Measurements from ENCODE around the gene KCNIP1. TPM values are rescaled to one million over a fixed set of nuclear protein-coding genes. Genes with fewer than 3 reads are reported as not detected.
A peak's percentile ranks its signal among the peaks of the same experiment; 100 is the strongest.

KCNIP1 gene
- not detected in 3 replicates for polyA plus RNA-seq
- polyA plus RNA-seq (2011; ENCODE audit: low read depth) = not detected
- polyA plus RNA-seq (2011; cell fraction: cytosol; rRNA removed) = not detected in 2 replicates
- polyA plus RNA-seq (2011; cell fraction: nucleus; rRNA removed) = not detected in 2 replicates
- not detected in 2 replicates for polyA plus RNA-seq (2012; ENCODE audit: low replicate concordance)
- not detected in 3 replicates for polyA minus RNA-seq
- not detected for polyA minus RNA-seq (2011; cell fraction: cytosol; rRNA and poly(A)+ RNA removed)
- not detected in 2 replicates for polyA minus RNA-seq (2011; cell fraction: nucleus; rRNA and poly(A)+ RNA removed)

DNA sequence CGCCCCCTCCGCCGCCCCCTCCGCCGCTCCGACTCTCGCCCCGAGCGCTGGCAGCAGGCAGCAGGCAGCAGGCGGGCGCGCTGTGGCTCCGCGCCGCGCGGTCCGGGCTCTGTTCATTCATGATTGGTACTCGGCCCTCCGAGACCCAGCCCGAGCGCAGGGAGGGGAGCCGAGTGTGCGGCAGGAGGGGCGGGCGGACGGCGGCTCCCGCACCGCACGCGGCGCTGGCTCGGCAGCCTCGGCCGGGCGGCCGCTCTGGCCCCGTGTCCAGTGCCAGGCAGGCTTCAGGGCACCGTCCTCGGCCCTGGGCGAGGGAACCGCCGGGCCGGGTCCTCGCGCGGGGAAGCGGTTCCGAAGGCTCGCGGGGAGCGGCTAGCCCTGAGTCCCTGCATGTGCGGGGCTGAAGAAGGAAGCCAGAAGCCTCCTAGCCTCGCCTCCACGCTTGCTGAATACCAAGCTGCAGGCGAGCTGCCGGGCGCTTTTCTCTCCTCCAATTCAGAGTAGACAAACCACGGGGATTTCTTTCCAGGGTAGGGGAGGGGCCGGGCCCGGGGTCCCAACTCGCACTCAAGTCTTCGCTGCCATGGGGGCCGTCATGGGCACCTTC is at the start of gene KCNIP1:
KCNIP1 (plus strand) TSS at position 31 of the 607 bp plus-strand sequence.
- TF ChIP-seq, protein P1, sequence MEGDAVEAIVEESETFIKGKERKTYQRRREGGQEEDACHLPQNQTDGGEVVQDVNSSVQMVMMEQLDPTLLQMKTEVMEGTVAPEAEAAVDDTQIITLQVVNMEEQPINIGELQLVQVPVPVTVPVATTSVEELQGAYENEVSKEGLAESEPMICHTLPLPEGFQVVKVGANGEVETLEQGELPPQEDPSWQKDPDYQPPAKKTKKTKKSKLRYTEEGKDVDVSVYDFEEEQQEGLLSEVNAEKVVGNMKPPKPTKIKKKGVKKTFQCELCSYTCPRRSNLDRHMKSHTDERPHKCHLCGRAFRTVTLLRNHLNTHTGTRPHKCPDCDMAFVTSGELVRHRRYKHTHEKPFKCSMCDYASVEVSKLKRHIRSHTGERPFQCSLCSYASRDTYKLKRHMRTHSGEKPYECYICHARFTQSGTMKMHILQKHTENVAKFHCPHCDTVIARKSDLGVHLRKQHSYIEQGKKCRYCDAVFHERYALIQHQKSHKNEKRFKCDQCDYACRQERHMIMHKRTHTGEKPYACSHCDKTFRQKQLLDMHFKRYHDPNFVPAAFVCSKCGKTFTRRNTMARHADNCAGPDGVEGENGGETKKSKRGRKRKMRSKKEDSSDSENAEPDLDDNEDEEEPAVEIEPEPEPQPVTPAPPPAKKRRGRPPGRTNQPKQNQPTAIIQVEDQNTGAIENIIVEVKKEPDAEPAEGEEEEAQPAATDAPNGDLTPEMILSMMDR (optimal IDR thresholded peaks at IDR 0.05 in 1 of 3, IDR thresholded peaks at IDR 0.05 in 1 of 3, conservative IDR thresholded peaks at IDR 0.05 in 1 of 3; ENCODE audit: extremely low read depth in 1 of 3, insufficient read depth in 2 of 3, low read length in 3 of 3) = no peak
- TF ChIP-seq EZH2 (IDR thresholded peaks at IDR 0.05; ENCODE audit: low read length) = no peak
- peaks cover 36% of the 10 kb centered on the region for H3K27me3 ChIP-seq (ENCODE audit: control insufficient read depth, extremely low read depth, insufficient read depth, low read length)
- DNase-seq (ENCODE audit: low read depth, low spot score) (no peak), FAIRE-seq (no peak)
- dilution Hi-C loops (cut with MboI; ENCODE audit: extremely low pct_ligation_motif_present, low sequenced_read_pairs) = no loop called here
- H3K9me3 ChIP-seq (ENCODE audit: control insufficient read depth, low read depth, low read length) = peaks cover 4% of the 10 kb centered on the region
- peak within 1 kb of the TSS; percentile 63 for H3K4me2 ChIP-seq (ENCODE audit: control insufficient read depth, extremely low read depth, insufficient read depth, low read depth, low read length)
- no peak within 1 kb of the TSS for H3K9ac ChIP-seq (ENCODE audit: control insufficient read depth, extremely low read depth, insufficient read depth, low read length)
- no peak within 1 kb of the TSS for H3K27ac ChIP-seq (ENCODE audit: control insufficient read depth, insufficient read depth, low read length)
- no peaks in the 10 kb centered on the region for H3K36me3 ChIP-seq (ENCODE audit: control insufficient read depth in 2 of 2, extremely low read depth in 1 of 2, insufficient read depth in 2 of 2, low read length in 2 of 2)
- peak within 1 kb of the TSS in 1 of 3 experiments; percentile 44 for H3K4me3 ChIP-seq (ENCODE audit: control insufficient read depth in 2 of 3, extremely low read depth in 1 of 3, insufficient read depth in 2 of 3, low read depth in 1 of 3, low read length in 3 of 3)
- H2AFZ ChIP-seq (ENCODE audit: control insufficient read depth, low read length) = no peak within 1 kb of the TSS
- H3K9me1 ChIP-seq (ENCODE audit: control insufficient read depth, extremely low read depth, insufficient read depth, low read length) = no peaks in the 10 kb centered on the region
- no peaks in the 10 kb centered on the region for H3K79me2 ChIP-seq (ENCODE audit: control insufficient read depth, insufficient read depth, low read length)
- no peaks in the 10 kb centered on the region for H4K20me1 ChIP-seq (ENCODE audit: control insufficient read depth, extremely low read depth, insufficient read depth, low read length)
- peaks cover 9% of the 10 kb centered on the region for H3K4me1 ChIP-seq (ENCODE audit: control insufficient read depth, extremely low read depth, insufficient read depth, low read length)

- H3K27ac ChIP-seq (ENCODE audit: control insufficient read depth, insufficient read depth, low read length) = no peak overlapping the region
- no peak for TF ChIP-seq EZH2 (IDR thresholded peaks at IDR 0.05; ENCODE audit: low read length)
- TF ChIP-seq, protein P1 (optimal IDR thresholded peaks at IDR 0.05 in 1 of 3, IDR thresholded peaks at IDR 0.05 in 1 of 3, conservative IDR thresholded peaks at IDR 0.05 in 1 of 3; ENCODE audit: extremely low read depth in 1 of 3, insufficient read depth in 2 of 3, low read length in 3 of 3) = no peak
- no peak overlapping the region for H3K4me3 ChIP-seq (ENCODE audit: control insufficient read depth in 2 of 3, extremely low read depth in 1 of 3, insufficient read depth in 2 of 3, low read depth in 1 of 3, low read length in 3 of 3)
- FAIRE-seq = no peak
- no peaks in the 10 kb centered on the region for H4K20me1 ChIP-seq (ENCODE audit: control insufficient read depth, extremely low read depth, insufficient read depth, low read length)
- DNase-seq (ENCODE audit: low read depth, low spot score) = no peak
- dilution Hi-C loops (cut with MboI; ENCODE audit: extremely low pct_ligation_motif_present, low sequenced_read_pairs) = no loop called here
- H2AFZ ChIP-seq (ENCODE audit: control insufficient read depth, low read length) = no peak overlapping the region
- H3K9ac ChIP-seq (ENCODE audit: control insufficient read depth, extremely low read depth, insufficient read depth, low read length) = no peak overlapping the region
- no peaks in the 10 kb centered on the region for H3K27me3 ChIP-seq (ENCODE audit: control insufficient read depth, extremely low read depth, insufficient read depth, low read length)
- no peak overlapping the region for H3K4me2 ChIP-seq (ENCODE audit: control insufficient read depth, extremely low read depth, insufficient read depth, low read depth, low read length)
- H3K36me3 ChIP-seq (ENCODE audit: control insufficient read depth in 2 of 2, extremely low read depth in 1 of 2, insufficient read depth in 2 of 2, low read length in 2 of 2) = no peaks in the 10 kb centered on the region
- H3K4me1 ChIP-seq (ENCODE audit: control insufficient read depth, extremely low read depth, insufficient read depth, low read length) = peaks cover 13% of the 10 kb centered on the region
- H3K9me3 ChIP-seq (ENCODE audit: control insufficient read depth, low read depth, low read length) = no peaks in the 10 kb centered on the region
- H3K79me2 ChIP-seq (ENCODE audit: control insufficient read depth, insufficient read depth, low read length) = no peaks in the 10 kb centered on the region
- H3K9me1 ChIP-seq (ENCODE audit: control insufficient read depth, extremely low read depth, insufficient read depth, low read length) = no peaks in the 10 kb centered on the region
Measured at GRCh38 chr5:170463426-170463825, 40.4 kb upstream of the KCNIP1 start.

Measured in keratinocyte (primary cell).